ENCODE results near the gene CAMTA1.

GRCh38 chr1:7257225-7257624 is 472.0 kb downstream of the CAMTA1 start:
- TF ChIP-seq, protein P1, sequence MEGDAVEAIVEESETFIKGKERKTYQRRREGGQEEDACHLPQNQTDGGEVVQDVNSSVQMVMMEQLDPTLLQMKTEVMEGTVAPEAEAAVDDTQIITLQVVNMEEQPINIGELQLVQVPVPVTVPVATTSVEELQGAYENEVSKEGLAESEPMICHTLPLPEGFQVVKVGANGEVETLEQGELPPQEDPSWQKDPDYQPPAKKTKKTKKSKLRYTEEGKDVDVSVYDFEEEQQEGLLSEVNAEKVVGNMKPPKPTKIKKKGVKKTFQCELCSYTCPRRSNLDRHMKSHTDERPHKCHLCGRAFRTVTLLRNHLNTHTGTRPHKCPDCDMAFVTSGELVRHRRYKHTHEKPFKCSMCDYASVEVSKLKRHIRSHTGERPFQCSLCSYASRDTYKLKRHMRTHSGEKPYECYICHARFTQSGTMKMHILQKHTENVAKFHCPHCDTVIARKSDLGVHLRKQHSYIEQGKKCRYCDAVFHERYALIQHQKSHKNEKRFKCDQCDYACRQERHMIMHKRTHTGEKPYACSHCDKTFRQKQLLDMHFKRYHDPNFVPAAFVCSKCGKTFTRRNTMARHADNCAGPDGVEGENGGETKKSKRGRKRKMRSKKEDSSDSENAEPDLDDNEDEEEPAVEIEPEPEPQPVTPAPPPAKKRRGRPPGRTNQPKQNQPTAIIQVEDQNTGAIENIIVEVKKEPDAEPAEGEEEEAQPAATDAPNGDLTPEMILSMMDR (conservative IDR thresholded peaks at IDR 0.05; ENCODE audit: low read depth, low read length) = no peak
- TF ChIP-seq EZH2 (IDR thresholded peaks at IDR 0.05; ENCODE audit: borderline replicate concordance, low read depth, low read length, poor library complexity, severe bottlenecking) = no peak

Measured in A673 (cell line).